Endodermal cell (in vitro differentiated cells): ENCODE data around the gene THOP1. TPM values are rescaled to one million over a fixed set of nuclear protein-coding genes. Genes with fewer than 3 reads are reported as not detected.

Experiments used
- DNase-seq: peaks from one replicate; pipeline ENCODE4 v3.0.0-alpha.2; 2017
- H3K27ac ChIP-seq: 2 replicates; pipeline ENCODE4 v1.5.1; 2013; ENCODE audit warnings: mild to moderate bottlenecking, low read depth, low read length, moderate library complexity
- H3K27me3 ChIP-seq: 2 replicates; pipeline ENCODE4 v1.6.1; 2013; ENCODE audit warnings: mild to moderate bottlenecking, low read length, moderate library complexity; ENCODE audit not compliant: insufficient read depth, control insufficient read depth, poor library complexity, severe bottlenecking
- H3K36me3 ChIP-seq: 2 replicates; pipeline ENCODE4 v1.7.0; 2013; ENCODE audit warnings: mild to moderate bottlenecking, low read length, moderate library complexity; ENCODE audit not compliant: control insufficient read depth, insufficient read depth
- H3K4me1 ChIP-seq: one replicate; pipeline ENCODE4 v1.7.0; 2013; ENCODE audit warnings: low read length; ENCODE audit not compliant: control insufficient read depth, insufficient read depth
- H3K4me3 ChIP-seq: 2 replicates; pipeline ENCODE4 v1.5.1; 2013; ENCODE audit warnings: mild to moderate bottlenecking, low read length, moderate library complexity
- H3K9ac ChIP-seq: 2 replicates; pipeline ENCODE4 v1.6.1; 2013; ENCODE audit warnings: mild to moderate bottlenecking, low read length, moderate library complexity; ENCODE audit not compliant: poor library complexity, severe bottlenecking; ENCODE audit errors: extremely low read depth
- H3K9me3 ChIP-seq: 2 replicates; pipeline ENCODE4 v1.6.1; 2013; ENCODE audit warnings: mild to moderate bottlenecking, low read length, moderate library complexity; ENCODE audit not compliant: control insufficient read depth
- H3K27ac Mint-ChIP-seq: 2 replicates; pipeline ENCODE4 v1.8.0; 2020; ENCODE audit warnings: mixed read lengths
- H3K27me3 Mint-ChIP-seq: 2 replicates; pipeline ENCODE4 v1.8.0; 2021; ENCODE audit warnings: mild to moderate bottlenecking, mixed read lengths; ENCODE audit not compliant: insufficient read depth
- H3K36me3 Mint-ChIP-seq: 2 replicates; pipeline ENCODE4 v1.8.0; 2020; ENCODE audit warnings: low read depth, mixed read lengths
- H3K4me1 Mint-ChIP-seq: 2 replicates; pipeline ENCODE4 v1.8.0; 2020; ENCODE audit warnings: mixed read lengths
- H3K4me3 Mint-ChIP-seq: 2 replicates; pipeline ENCODE4 v1.8.0; 2020; ENCODE audit warnings: mild to moderate bottlenecking, moderate library complexity, mixed read lengths
- H3K9me3 Mint-ChIP-seq: 2 replicates; pipeline ENCODE4 v1.8.0; 2020; ENCODE audit warnings: mild to moderate bottlenecking, mixed read lengths
- WGBS, 2 experiments: methylation state at CpG; one replicate each; pipeline versions ENCODE4 v1.1.5 to v1.1.7; 2013; ENCODE audit warnings: missing lambda C conversion rate in 2 of 2, mixed read lengths in 1 of 2; ENCODE audit not compliant: insufficient coverage in 1 of 2, insufficient read length in 1 of 2; 5-methylcytosine and 5-hydroxymethylcytosine counted together
- total RNA-seq, 2 donors: library from RNA; stranded (reverse); fragmentation: NEBNext Ultra II Directional in 1 of 2; extraction: Animal tissue kit (Norgen Biotek cat#: 25700) in 1 of 2; gene quantifications; 2 replicates in 1 of 2; 3 replicates in 1 of 2; pipeline ENCODE4 v1.2.1, GENCODE V29; 2021
- TF ChIP-seq, protein P1 (sequence below): fragments of 200-600 bp; sonication (generic); conservative IDR thresholded peaks from 2 replicates; pipeline ENCODE4 v1.5.0; 2021; ENCODE audit warnings: antibody characterized with exemption, mild to moderate bottlenecking

THOP1 gene
- total RNA-seq, 2 donors from 2014 or later: 130 to 170 TPM

GRCh38 chr19:2774083-2774679 lies 11.1 kb upstream of the THOP1 start:
- H3K27ac ChIP-seq: peak overlapping the region; percentile 38

GRCh38 chr19:2774953-2775555 lies 10.2 kb upstream of the THOP1 start:
- Mint-ChIP-seq H3K4me3 (no peak overlapping the region), H3K4me1 (no peaks in the 10 kb centered on the region), H3K27me3 (no peaks in the 10 kb centered on the region), H3K9me3 (no peaks in the 10 kb centered on the region), H3K36me3 (peaks cover 31% of the 10 kb centered on the region), H3K27ac (no peak overlapping the region)
- Histone ChIP-seq H3K27me3 (no peaks in the 10 kb centered on the region), H3K27ac (no peak overlapping the region), H3K4me1 (no peaks in the 10 kb centered on the region), H3K36me3 (peaks cover 18% of the 10 kb centered on the region), H3K9me3 (no peaks in the 10 kb centered on the region), H3K4me3 (no peak overlapping the region), H3K9ac (no peak overlapping the region)
- TF ChIP-seq, protein P1, sequence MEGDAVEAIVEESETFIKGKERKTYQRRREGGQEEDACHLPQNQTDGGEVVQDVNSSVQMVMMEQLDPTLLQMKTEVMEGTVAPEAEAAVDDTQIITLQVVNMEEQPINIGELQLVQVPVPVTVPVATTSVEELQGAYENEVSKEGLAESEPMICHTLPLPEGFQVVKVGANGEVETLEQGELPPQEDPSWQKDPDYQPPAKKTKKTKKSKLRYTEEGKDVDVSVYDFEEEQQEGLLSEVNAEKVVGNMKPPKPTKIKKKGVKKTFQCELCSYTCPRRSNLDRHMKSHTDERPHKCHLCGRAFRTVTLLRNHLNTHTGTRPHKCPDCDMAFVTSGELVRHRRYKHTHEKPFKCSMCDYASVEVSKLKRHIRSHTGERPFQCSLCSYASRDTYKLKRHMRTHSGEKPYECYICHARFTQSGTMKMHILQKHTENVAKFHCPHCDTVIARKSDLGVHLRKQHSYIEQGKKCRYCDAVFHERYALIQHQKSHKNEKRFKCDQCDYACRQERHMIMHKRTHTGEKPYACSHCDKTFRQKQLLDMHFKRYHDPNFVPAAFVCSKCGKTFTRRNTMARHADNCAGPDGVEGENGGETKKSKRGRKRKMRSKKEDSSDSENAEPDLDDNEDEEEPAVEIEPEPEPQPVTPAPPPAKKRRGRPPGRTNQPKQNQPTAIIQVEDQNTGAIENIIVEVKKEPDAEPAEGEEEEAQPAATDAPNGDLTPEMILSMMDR: no peak
- DNase-seq: no peak
- 96% methylated on average over 18 to 24 of the region's 24 CpGs for WGBS, 2 experiments

More at GRCh38 chr19:2774083-2774679, 11.1 kb upstream of the THOP1 start:
- no peaks in the 10 kb centered on the region for H3K27me3 Mint-ChIP-seq
- TF ChIP-seq, protein P1: no peak
- H3K9ac ChIP-seq: no peak overlapping the region
- no peaks in the 10 kb centered on the region for H3K27me3 ChIP-seq
- no peaks in the 10 kb centered on the region for H3K4me1 Mint-ChIP-seq
- H3K4me3 Mint-ChIP-seq: no peak overlapping the region
- H3K4me1 ChIP-seq: no peaks in the 10 kb centered on the region
- peaks cover 17% of the 10 kb centered on the region for H3K36me3 ChIP-seq
- peaks cover 29% of the 10 kb centered on the region for H3K36me3 Mint-ChIP-seq
- H3K9me3 Mint-ChIP-seq: no peaks in the 10 kb centered on the region
- H3K9me3 ChIP-seq: no peaks in the 10 kb centered on the region
- DNase-seq: no peak
- H3K27ac Mint-ChIP-seq: peak overlapping the region; percentile 73
- 92 to 94% methylated on average over 32 of the region's 32 CpGs for WGBS, 2 experiments
- H3K4me3 ChIP-seq: no peak overlapping the region

DNA sequence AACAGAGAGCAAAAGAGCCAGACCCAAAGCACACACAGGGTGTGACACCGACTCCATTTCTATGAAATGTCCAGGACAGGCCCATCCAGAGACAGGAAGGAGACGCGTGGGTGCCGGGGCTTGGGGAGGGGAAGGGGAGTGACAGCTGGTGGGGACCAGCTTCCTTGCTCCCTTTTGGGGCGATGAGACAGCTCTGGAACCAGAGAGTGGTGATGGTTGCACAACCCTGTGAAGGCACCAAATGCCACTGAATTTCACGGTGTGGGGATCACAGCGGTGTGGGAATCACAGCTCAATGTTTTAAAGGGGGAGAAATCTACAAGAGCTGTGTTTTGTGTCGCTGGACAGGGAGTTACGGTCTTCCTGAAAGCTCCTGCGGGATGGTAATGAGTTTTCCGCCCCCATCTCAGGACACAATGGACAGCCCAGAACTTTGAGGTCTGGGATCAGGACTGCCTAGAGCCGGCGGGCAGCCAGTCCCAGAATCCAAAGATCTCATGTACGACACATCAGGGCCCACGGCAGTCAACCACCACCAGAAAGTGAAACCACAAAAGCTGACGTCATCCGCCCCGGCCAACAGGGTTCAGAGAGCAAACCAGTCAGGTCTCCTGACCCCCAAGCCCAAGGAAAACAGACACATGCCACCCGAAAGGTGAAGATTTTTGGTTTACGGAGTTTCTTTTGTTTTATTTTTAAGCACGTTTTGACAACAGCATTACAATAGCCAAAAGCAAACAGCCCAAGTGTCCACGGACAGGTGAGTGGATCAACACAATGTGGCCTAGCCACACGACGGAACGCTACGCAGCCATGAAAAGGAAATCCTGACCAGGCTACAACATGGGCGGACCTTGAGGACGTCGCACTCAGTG lies 9.5 kb upstream of the THOP1 start:
- DNase-seq: no peak
- Histone ChIP-seq H3K4me3 (no peak overlapping the region), H3K4me1 (no peaks in the 10 kb centered on the region), H3K27ac (peak overlapping the region; percentile 49), H3K27me3 (no peaks in the 10 kb centered on the region), H3K9me3 (no peaks in the 10 kb centered on the region), H3K36me3 (peaks cover 25% of the 10 kb centered on the region), H3K9ac (no peak overlapping the region)
- no peaks in the 10 kb centered on the region for H3K27me3 Mint-ChIP-seq
- H3K27ac Mint-ChIP-seq: peak overlapping the region; percentile 67
- no peaks in the 10 kb centered on the region for H3K9me3 Mint-ChIP-seq
- 91% methylated on average over 27 to 29 of the region's 29 CpGs for WGBS, 2 experiments
- TF ChIP-seq, protein P1: no peak
- no peak overlapping the region for H3K4me3 Mint-ChIP-seq
- no peaks in the 10 kb centered on the region for H3K4me1 Mint-ChIP-seq
- peaks cover 36% of the 10 kb centered on the region for H3K36me3 Mint-ChIP-seq
